NCI-H69 (cell line): ENCODE measurements around the gene CCDC186.

Source experiments
- DNase-seq: peaks from one replicate; lab custom pipeline; 2025; lab: John Stamatoyannopoulos, UW

CCDC186 gene

DNA sequence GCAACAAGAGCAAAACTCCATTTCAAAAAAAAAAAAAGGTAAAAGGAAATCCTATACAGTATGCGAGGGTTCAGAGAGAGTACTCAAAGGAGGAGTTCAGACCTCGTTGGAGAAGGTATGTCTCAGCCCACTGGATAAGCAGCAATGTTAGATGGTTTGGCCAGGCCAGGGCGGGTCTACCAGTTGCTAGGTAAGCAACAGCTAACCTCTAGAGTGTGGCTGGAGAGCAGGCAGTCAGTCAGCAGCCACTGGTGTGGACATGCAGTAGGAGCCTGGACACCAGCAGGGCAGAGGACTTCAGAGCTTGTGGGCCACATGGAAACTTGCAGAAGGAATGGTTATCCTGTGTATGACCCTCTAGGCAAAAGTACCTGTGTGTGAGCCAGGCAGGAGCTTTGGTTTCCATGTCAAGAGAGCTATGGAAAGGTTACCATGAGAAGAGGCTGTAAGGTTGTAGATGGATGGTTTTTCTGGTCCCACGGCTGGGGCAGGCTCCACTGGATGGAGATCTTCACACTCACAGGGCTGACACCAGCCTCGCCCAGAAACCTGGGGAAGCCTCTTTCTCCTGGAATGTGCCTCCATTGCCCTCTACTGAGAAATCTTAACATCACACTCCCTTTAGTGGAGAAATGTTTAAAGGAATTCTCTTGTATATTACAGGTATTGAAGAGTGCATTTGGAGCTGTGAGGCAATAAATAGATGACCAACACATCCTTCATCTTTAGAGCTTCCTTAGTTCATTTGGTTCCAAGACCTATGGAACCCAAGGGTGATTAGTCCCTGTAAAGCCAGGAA lies 63.6 kb downstream of the CCDC186 start:
- DNase-seq: peak; percentile 8

DNA sequence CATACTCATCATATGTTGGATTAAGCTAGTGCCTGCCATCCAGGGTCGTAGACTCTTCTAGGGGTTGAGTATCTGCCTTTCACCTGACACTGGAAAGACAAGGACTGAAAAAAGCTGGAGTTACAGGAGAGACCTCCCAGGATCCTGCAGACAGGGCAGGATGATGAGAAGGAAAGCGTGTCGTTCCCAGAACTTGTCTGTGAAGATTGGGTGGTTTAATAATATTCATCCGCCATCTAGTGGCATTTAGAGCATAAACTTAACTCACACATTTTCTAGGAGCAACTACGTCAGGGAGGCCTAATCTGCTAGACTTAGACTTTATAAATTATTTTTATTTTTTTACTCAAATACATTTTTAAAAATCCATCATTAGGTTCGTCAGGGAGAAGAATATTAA lies 70.7 kb downstream of the CCDC186 start:
- peak; percentile 53 for DNase-seq

DNA sequence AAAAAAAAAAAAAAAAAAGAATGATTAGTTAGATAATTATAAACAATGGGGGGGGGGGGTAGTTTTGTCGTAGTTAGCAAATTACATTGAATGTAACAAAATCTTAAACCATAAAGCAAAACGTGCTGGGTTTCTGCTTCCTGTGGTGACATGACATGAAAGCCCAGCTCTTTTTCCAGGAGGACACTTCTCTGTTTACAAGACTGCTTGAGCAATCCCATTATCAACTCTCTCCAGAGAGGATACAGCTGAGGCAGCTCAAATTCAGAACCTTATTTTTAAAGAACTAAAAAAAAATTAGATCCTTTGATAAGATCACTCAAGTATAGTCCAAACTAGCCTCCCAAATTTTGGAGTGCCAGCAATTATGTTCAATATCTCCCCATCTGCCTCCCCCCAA lies 71.7 kb downstream of the CCDC186 start:
- DNase-seq: no peak

DNA sequence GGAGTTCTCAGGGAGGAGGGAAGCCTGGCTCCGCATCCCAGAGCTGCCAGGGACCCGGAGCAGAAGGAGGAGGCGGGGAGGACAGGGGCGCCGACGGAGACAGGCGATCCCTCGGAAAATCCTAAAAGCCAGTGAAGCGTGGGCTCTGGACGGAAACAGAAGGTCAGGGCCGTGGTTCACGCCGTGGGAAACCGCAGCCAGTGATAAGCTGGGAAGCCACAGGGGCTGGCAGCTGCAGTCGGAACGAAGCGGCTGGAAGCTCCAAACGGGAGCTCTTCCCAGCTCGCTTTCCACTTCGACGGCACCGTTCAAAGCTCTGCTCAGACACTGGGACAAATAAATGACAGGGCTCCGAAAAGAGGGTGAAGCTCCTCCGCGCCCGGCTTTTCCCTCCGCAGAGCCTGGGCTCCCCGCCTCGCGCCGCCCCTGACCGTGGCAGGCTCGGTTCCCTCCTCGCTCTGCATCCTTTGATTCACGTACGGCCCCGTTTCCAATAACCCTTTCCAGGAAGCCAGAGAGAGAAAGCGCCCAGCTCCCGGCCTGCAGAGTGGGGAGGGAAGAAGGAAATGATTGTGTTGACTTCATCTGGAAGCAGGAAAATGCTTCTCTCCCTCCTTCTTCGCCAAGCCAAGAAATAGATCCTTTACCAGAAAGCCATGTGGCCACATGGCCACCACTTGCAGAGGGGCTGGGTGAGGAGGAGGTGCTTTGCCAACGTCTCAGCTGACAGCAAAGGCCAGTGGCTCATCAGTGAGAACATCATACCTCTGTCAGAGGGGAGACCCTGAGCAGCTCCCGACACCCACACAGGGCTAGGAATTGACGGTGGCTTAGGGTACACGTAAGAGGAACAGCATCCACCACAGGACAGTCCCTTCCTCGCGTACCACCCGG lies 72.9 kb downstream of the CCDC186 start:
- peak; percentile 60 for DNase-seq

DNA sequence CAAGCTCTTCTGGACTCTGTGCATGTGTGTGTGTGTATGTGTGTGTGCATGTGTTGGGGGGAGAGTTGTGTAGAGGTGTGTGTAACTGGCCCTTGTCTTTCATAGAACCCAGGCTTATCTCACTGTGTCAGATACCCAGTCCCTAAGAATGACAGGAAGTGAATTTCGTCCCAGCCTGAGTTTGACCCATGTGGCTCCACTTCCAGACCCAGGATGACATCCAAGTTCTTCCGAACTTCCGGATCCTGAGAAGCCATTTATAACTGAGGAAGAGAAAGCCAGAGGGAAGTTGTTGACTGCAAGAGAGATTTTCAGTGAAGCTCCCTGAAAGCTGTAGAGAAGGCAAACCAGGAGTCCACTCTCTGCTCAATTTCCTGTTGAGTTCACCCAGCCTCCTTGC lies 77.1 kb downstream of the CCDC186 start:
- DNase-seq: no peak

DNA sequence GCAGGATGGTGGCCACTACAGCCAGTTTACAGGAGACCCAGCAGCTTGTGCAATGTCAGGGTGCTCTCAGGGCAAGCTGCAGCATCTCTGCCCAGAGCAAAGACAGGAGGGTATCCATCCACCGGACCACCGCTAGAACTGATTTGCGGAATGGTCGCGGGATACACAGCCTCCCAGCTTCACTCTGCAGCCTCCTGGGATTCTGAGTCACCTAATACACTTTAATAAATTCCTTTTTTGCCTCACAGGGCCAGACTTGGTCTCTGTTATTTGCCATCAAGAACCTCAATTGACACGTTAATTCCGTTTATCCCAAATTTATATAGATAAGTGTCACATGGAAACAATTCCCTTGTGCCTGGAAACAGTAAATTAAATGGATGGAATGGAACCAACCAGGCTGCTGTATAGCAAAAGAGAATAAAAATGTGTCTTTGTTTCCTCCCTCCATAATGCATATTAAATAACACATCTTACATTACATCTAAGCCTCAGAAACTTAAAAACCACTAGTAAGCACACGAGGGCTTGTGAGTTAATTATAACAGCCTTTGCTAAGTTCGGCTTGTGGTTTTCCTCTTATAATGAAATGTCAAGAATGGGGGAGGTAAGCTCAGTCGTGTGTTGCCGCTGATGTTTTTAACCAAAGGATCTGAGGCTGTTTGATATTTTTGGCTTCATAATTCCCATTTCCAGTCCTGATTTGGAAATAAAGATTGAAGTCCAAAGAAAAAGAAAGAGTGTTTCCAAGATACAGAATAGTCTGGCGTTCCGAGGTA lies 78.3 kb downstream of the CCDC186 start:
- no peak for DNase-seq

DNA sequence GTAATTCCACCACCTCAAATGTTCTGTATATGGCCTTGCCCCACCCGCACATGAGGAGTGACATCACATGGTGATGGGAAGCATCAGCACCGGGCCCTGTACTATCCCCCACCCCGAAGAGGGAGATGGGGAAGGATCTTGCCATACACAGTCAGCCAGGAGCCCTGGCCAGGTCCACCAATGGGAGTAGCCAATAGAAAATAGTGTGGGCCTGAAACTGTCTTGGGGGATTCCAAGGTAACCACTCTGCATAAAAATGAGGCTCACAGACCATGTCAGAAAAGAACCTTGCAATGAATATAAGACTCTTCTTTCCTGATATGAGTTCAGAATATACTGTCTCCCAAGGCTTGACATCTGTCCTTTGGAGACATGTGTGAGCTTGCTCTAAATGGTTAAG lies 79.2 kb downstream of the CCDC186 start:
- no peak for DNase-seq

DNA sequence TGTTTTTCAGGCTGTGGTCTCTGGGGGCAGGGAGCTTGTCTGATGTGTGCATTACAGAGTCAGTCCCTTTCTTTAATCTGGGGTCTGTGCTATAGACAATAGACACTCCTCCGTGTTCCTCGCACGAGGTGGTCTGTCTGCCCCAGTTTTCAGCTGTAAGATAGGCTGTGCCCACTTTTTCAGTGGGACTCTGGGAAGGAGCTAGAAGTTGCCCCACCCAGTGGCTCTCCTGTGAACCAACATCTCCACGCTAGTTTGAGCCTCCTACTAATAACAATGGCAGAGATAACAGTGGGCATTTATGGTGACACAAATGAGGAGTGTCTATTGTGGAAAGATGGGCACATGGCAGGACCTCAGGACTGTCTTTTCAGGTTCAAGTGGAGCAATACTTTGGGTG lies 86.3 kb downstream of the CCDC186 start:
- DNase-seq: no peak

DNA sequence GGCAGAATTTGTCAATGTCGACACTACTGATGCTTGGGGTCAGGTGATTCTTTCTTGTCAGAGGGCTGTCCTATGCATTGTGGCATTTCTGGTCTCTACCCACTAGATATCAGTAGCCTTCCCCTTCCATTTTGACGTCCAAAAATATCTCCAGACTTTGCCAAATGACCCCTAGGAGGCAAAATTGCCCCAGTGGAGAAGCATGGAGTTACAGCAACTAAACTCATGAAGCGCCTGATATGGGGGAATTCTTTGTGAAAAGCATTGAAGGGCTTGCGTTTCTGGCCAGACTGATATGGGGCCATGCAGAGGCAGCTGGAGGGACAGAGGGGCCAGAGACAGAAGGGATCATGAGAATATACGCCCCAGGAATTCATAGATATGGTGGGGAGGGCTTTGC lies 86.7 kb downstream of the CCDC186 start:
- DNase-seq: no peak

DNA sequence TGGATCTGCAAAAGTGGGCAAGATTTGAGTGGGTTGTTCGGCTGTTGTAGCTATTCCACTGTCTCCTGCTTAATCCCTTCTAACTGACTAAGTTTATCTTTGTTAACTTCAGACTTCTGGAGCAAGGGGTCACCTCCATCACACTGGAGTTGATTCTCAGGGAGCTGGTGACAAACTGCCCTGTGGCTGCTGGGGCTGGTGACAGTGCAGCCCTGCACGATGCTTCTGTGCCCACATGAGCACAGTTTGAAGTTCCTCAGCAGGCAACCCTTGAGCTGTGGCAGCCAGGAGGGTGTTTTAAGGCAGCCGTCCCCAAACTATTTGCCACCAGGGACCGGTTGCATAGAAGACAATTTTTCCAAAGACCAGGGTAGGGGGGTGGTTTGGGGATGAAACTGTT lies 89.8 kb downstream of the CCDC186 start:
- no peak for DNase-seq

DNA sequence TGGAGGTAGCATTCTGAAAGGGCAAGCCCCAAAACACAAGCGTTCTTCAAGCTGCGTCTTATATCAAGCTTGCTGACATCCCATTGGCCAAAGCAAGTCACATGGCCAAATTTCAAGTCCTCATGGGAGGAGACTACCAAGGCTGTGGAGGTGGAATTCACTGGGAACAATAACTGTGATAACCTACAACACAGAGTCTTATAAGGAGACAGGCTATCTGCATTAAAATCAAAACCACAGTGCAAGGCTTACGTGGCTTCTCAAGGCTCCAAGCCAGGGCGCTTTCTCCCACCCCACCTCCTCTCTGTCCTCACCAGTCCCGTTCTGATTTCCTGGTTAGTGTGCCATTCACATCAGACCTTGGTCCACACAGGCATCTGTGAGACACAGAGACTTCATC lies 91.0 kb downstream of the CCDC186 start:
- no peak for DNase-seq

DNA sequence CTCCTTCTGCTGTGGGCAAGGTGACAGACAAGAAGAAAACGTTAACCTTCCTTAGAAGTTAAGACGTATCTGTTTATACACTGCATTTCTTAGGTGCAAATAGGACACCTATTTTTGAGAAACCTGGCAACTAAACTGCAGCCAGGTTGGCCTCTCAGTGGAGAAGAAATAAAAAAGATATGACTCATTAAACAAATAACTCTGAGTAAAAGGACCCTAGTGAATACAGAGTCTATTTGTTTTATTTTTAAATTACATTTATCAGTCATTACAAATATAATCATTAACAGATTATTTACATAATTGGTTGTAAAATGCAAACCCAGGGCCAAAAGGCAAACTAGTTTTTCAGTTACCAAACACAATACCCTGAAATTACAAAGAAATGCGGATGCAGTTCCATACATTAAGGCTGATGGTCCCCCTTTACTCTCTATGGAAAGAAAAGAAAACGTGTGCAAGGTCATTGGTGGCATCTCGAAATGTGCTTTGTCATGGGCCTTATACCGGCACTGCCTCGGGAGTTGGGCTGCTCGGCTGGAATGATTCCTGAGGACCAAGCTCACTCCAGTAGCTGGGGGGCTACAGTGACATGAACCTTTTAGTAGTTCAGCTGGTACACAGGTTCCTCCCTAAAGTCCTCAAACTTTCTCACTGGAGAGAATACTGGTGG lies 92.0 kb downstream of the CCDC186 start:
- peak; percentile 13 for DNase-seq

DNA sequence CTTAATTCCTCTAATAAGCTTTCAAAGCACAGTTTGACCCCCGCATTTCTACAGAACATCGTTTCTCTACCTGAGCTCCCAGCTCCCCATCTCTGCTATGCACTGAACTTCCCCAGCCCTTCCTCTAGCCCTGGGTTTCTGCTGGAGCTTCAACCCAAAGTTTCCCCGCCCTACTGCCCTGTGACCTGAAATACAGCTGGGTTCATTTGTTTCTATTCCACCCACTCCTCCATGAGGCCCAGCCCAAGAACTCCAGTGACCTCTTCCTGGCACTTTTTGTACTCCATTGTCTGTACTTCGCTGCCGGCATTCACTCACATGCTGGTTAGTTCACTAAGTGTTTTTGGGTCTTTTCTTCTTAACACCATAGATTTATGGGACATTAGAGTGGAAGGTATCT lies 94.6 kb downstream of the CCDC186 start:
- no peak for DNase-seq

DNA sequence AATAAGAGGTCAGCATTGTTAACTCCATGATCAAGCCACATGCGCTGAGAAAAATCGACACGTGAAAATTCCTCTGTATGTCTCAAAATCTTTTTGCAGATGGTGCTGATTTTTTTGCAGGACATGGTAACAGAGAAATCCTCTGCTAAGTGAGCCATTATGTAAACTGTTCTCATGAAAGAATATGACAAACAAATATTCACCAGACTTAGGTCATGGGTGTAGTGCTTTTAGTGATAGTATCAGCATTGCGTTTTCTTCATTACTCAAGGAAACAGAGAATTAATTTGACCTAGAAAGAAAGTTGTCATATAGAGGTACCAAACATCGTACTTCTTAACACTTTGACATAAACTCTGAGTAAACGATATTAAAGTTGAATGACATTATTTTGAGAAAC lies 95.7 kb downstream of the CCDC186 start:
- no peak for DNase-seq

DNA sequence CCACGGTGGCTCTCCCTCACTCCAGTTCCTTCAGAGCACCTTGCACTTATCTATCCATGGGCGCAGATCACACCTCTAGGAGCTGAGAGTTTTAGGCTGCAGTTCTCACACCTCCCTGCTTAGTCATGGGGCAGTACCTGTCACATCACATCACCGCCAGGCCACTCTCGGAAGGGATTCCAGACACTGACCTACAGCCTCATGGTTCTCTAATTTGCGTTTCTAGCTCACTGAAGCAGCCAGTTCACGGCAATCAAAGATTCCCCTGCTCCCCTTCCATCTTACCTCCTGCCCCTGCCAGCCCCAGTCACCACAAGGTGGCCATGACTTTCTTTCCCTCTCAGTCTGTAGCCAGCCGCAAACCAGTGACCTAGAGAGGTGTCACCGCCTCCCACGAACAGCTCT lies 96.2 kb downstream of the CCDC186 start:
- no peak for DNase-seq

DNA sequence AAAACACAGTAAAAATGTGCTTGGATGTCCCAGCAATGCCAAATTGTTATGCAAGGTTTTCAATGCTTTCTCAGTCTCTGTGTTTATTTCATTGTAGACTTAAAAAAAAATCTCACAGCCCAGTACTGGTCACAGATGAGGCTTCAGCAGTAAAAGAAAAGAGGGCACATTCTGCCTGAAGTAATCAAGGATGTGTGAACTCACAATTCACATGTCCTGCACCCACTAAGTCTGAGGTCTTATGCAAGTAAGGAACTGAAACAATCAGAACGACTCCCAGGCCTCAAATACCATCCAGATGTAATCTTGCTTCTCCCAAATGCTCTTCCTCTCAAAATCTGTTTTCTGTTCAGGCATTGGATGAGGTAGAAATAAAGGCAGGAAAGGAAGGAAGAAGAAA lies 96.7 kb downstream of the CCDC186 start:
- DNase-seq: no peak

DNA sequence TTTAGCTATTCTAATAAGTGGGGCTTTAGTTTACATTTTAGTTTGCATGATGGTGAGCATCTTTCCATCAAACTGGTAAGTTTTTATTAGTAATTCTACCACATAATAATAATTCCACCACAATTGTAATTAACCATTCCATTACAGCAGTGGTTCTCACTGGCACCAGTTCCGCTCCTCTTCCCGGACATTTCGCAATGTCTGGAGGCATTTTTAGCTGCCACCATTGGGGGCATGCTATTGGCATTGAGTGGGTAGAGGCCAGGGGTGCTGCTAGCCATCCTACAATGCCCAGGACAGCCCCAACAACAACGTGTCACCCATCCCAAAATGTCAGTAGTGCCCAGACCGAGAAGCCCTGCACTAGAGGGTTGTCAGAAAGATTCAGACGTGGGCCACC lies 98.9 kb downstream of the CCDC186 start:
- DNase-seq: no peak

DNA sequence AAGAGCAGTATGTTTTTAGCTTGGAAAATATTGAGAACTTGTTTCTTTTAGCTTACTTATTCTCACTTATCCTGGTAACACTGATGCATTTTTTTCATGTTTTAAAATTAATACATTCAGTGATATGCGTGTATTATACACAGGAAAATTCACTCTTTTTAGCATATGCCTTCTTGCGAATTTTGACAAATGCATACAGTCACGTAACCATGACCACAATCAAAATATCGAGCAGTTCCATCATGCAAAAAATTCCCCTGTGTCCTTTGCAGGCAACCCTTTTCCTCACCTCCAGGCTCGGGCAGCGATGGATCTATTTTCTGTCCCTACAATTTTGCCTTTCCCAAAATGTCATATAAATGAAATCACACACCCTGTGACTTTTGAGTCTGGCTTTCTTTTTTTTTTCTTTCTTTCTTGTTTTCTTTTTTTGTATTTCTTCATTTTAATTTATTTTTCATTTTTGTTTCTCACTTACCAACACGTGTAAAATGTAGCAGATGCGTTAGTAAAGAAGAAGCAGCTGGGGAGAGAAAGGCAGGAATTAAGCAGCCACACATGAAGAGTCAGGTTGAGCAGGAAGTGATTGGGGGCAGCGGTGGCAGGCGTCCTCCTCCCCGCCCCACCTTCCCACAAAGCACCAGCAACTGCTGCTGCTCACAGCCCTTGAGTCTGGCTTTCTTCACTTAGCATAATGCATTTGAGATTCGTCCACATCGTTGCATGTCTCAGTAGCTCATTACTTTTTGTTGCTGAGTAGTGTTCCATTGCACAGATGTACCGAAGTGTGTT lies 100.4 kb downstream of the CCDC186 start:
- DNase-seq: no peak

DNA sequence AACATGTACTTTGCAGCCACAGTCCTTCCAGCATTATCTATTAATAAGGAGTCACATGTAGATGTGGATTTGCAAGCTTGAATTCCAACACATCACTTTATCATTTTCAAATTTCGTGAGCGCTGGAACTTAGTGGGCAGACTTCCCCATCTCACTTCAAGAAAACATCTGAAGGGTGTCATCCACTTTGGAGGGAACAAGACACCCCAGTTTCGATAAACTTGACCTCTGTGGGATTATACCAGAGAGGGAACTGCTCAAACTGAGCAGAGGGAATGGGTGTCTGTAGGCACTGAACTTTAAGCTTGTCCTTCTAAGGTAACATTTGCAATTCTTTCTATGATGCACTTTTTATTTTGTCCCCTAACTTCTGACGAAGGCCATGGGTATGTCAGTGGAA lies 102.8 kb downstream of the CCDC186 start:
- no peak for DNase-seq
